ENCODE data around the gene SNX1.
A peak's percentile ranks its signal among the peaks of the same experiment; 100 is the strongest.

Gene SNX1

DNA sequence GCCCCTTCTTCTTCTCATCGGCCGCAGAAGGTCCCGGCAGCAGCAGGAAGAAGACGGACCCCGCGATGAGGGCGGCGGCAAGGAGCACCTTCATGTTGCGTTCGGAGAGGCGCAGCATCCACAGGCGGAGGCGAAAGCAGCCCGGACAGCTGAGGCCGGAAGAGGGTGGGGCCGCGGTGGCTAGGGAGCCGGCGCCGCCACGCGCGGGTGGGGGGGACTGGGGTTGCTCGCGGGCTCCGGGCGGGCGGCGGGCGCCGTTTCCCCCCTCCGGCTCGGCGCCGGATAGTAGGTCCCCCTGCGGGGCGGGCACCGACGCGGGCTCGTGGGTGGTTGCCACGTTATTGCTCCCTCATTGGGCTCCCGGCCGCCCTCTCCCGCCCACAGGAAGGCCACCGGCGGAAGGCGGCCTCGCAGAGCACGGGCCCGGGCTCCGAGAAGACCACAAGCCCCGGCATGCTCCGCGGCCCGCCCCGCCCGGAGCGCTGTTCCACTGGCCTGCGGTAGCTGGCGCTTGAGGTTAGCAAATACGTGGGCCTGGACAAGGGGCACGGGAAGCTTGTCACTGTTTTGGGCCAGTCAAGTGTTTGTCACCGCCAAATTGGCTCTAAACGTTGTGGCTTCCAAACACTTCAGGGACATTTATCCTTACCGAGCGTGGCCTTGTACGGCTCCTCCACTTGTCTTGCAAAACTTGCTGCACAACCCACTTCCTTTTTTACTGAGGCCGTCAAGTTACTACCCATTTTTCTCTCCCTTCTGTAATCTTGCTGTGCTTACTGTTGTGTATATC lies 67.3 kb downstream of the SNX1 start, which contains the start of gene PPIB (continued):
- TF ChIP-seq, protein P1, sequence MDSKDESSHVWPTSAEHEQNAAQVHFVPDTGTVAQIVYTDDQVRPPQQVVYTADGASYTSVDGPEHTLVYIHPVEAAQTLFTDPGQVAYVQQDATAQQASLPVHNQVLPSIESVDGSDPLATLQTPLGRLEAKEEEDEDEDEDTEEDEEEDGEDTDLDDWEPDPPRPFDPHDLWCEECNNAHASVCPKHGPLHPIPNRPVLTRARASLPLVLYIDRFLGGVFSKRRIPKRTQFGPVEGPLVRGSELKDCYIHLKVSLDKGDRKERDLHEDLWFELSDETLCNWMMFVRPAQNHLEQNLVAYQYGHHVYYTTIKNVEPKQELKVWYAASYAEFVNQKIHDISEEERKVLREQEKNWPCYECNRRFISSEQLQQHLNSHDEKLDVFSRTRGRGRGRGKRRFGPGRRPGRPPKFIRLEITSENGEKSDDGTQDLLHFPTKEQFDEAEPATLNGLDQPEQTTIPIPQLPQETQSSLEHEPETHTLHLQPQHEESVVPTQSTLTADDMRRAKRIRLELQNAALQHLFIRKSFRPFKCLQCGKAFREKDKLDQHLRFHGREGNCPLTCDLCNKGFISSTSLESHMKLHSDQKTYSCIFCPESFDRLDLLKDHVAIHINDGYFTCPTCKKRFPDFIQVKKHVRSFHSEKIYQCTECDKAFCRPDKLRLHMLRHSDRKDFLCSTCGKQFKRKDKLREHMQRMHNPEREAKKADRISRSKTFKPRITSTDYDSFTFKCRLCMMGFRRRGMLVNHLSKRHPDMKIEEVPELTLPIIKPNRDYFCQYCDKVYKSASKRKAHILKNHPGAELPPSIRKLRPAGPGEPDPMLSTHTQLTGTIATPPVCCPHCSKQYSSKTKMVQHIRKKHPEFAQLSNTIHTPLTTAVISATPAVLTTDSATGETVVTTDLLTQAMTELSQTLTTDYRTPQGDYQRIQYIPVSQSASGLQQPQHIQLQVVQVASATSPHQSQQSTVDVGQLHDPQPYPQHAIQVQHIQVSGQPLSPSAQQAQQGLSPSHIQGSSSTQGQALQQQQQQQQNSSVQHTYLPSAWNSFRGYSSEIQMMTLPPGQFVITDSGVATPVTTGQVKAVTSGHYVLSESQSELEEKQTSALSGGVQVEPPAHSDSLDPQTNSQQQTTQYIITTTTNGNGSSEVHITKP (tag by site-specific recombination; IDR thresholded peaks at IDR 0.05) = peak; percentile 90
- TF ChIP-seq, protein P2, sequence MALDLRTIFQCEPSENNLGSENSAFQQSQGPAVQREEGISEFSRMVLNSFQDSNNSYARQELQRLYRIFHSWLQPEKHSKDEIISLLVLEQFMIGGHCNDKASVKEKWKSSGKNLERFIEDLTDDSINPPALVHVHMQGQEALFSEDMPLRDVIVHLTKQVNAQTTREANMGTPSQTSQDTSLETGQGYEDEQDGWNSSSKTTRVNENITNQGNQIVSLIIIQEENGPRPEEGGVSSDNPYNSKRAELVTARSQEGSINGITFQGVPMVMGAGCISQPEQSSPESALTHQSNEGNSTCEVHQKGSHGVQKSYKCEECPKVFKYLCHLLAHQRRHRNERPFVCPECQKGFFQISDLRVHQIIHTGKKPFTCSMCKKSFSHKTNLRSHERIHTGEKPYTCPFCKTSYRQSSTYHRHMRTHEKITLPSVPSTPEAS (tag by site-specific recombination; IDR thresholded peaks at IDR 0.05) = no peak
- TF ChIP-seq ZNF114 (tag by site-specific recombination; IDR thresholded peaks at IDR 0.05) = no peak

DNA sequence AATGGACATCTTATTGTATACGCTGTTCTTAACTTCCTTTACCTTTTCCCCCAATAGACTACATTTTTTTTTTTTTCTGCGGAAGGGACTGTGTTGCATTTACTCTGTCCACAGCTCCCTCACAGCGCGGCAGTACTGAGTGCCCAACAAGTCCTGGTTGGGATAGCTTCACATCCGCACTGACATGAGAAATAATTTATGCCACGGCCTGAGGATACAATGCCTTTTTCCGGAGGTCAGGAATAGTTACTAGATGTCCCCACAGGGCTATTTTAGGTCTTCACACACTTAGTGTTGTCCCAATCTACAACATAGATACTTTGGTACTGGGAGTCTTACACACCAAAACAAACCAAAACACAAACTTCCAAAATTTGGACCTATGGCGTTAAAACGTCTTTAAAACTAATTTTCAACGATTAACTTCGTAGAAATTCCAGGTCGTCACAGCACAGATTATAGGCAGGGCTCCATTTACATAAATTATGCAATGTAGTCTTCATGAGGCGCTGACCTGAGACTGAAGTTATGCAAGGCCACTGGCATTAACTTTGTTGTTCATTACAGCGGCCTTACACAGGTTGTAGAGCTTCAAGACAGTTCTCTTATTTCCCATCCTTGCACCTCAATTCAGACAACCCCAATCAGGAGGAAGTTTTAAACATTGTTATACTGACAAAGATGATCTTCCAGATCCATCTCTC lies 68.0 kb downstream of the SNX1 start:
- H3K36me3 ChIP-seq (ENCODE audit: control insufficient read depth in 2 of 2, insufficient read depth in 1 of 2, low read length in 2 of 2) = peaks cover 12 to 25% of the 10 kb centered on the region in 2 experiments; a peak in 2 of 3 replicates
- H3K4me3 ChIP-seq (ENCODE audit: low read depth, low read length) = peak overlapping the region; percentile 13; the same call in 1 of the 2 replicates
- H3K4me1 ChIP-seq (ENCODE audit: control insufficient read depth, insufficient read depth, low read length) = no peaks in the 10 kb centered on the region; the same call in 1 of the 2 replicates
- H3K27ac ChIP-seq (ENCODE audit: extremely low read depth, low read depth, low read length) = peak overlapping the region; percentile 48
- no peaks in the 10 kb centered on the region for H3K9me3 ChIP-seq (ENCODE audit: control insufficient read depth, insufficient read depth, low read depth, low read length)
- POLR2A ChIA-PET = interaction anchor here (0.6 to 2.1 kb wide), 6 partner anchors 8 to 224 kb away, joined by 3 to 12 read pairs (median 6); partner anchors contain the start of genes CSNK1G1 and TRIP4
- CTCF ChIA-PET = interaction anchor here (0.6 to 1.5 kb wide), 4 partner anchors 14 to 564 kb away, joined by 3 to 5 read pairs (median 4); no protein-coding TSS in a partner anchor
- TF ChIP-seq ZNF362 (tag by site-specific recombination; IDR thresholded peaks at IDR 0.05) = 0 out of 2 replicates have a peak, but pooled peaks have one; percentile 20
- TF ChIP-seq ZBTB48 (tag by site-specific recombination; IDR thresholded peaks at IDR 0.05) = peak; percentile 71; the same call in 1 of the 2 replicates
- no peak for TF ChIP-seq ZNF510 (tag by site-specific recombination; IDR thresholded peaks at IDR 0.05; ENCODE audit: insufficient replicate concordance)

DNA sequence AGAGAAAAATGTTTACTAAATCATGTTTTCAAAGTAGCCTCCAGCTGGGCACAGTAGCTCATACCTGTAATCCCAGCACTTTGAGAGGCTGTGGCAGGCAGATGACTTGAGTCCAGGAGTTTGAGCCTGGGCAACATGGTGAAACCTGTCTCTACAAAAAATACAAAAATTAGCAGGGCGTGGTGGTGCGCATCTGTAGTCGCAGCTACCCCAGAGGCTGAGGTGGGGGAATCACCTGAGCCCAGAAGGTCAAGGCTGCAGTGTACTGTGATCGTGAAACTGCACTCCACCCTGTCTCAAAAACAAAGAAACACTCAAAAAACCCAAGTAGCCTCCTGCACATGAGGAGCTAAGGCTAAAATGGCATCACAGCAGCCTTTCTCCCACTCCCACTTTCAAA lies 68.7 kb downstream of the SNX1 start:
- POLR2A ChIA-PET = interaction anchor here (0.6 kb wide), 1 partner anchor 9 kb away, joined by 6 read pairs; no protein-coding TSS in a partner anchor
- CTCF ChIA-PET = interaction anchor here (0.6 to 1.0 kb wide), 4 partner anchors 15 to 516 kb away, joined by 3 to 4 read pairs (median 4); no protein-coding TSS in a partner anchor
- no peak overlapping the region for H3K27ac ChIP-seq (ENCODE audit: extremely low read depth, low read depth, low read length)
- H3K4me1 ChIP-seq (ENCODE audit: control insufficient read depth, insufficient read depth, low read length) = no peaks in the 10 kb centered on the region; the same call in 1 of the 2 replicates
- no peak overlapping the region for H3K4me3 ChIP-seq (ENCODE audit: low read depth, low read length)
- no peaks in the 10 kb centered on the region for H3K9me3 ChIP-seq (ENCODE audit: control insufficient read depth, insufficient read depth, low read depth, low read length)
- H3K36me3 ChIP-seq (ENCODE audit: control insufficient read depth in 2 of 2, insufficient read depth in 1 of 2, low read length in 2 of 2) = peaks cover 12 to 19% of the 10 kb centered on the region in 2 experiments; a peak in 2 of 3 replicates
- TF ChIP-seq KLF7 (tag by site-specific recombination; IDR thresholded peaks at IDR 0.05; ENCODE audit: borderline replicate concordance) (no peak), ZNF580 (tag by site-specific recombination; IDR thresholded peaks at IDR 0.05) (no peak), ZBTB17 (tag by site-specific recombination; IDR thresholded peaks at IDR 0.05) (no peak), ZFP3 (tag by site-specific recombination; IDR thresholded peaks at IDR 0.05; ENCODE audit: low read depth) (no peak), ZNF239 (tag by site-specific recombination; IDR thresholded peaks at IDR 0.05) (no peak), ZNF169 (tag by site-specific recombination; IDR thresholded peaks at IDR 0.05) (no peak), ZNF155 (tag by site-specific recombination; IDR thresholded peaks at IDR 0.05) (no peak), ZXDB (tag by site-specific recombination; IDR thresholded peaks at IDR 0.05) (no peak), ZBTB6 (tag by site-specific recombination; IDR thresholded peaks at IDR 0.05) (no peak), ZBTB8A (tag by site-specific recombination; IDR thresholded peaks at IDR 0.05) (no peak), ZNF391 (tag by site-specific recombination; IDR thresholded peaks at IDR 0.05; ENCODE audit: borderline replicate concordance, low read depth) (no peak), ZNF660 (tag by site-specific recombination; IDR thresholded peaks at IDR 0.05) (no peak), ZNF132 (tag by site-specific recombination; IDR thresholded peaks at IDR 0.05; ENCODE audit: borderline replicate concordance) (no peak), WT1 (tag by site-specific recombination; IDR thresholded peaks at IDR 0.05) (no peak)
- TF ChIP-seq, protein P3, sequence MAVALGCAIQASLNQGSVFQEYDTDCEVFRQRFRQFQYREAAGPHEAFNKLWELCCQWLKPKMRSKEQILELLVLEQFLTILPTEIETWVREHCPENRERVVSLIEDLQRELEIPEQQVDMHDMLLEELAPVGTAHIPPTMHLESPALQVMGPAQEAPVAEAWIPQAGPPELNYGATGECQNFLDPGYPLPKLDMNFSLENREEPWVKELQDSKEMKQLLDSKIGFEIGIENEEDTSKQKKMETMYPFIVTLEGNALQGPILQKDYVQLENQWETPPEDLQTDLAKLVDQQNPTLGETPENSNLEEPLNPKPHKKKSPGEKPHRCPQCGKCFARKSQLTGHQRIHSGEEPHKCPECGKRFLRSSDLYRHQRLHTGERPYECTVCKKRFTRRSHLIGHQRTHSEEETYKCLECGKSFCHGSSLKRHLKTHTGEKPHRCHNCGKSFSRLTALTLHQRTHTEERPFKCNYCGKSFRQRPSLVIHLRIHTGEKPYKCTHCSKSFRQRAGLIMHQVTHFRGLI (tag by site-specific recombination; IDR thresholded peaks at IDR 0.05) = no peak

All from HEK293 (cell line).